Stimulated activated CD8-positive, alpha-beta memory T cell treated with anti-CD3 and anti-CD28 coated beads, Interleukin-4, amount 100 ng/mL, for 1 hour (primary cell): Measurements from ENCODE around the gene GLRA2.

Experiments used
- DNase-seq, 2 donors: peaks; one replicate each; pipeline ENCODE4 v3.0.0-alpha.2; 2020; ENCODE audit warnings: low read depth in 2 of 2, low spot score in 1 of 2

GLRA2 gene

GRCh38 chrX:14529290-14529989, at the start of gene GLRA2:
Gene GLRA2, plus strand, starts transcription at chrX:14529536. Its CDS starts 522 bp downstream, at chrX:14530058.
- no peak for DNase-seq

GRCh38 chrX:14489437-14489836, 39.9 kb upstream of the GLRA2 start:
- DNase-seq, result no peak

GRCh38 chrX:14491689-14492088, 37.6 kb upstream of the GLRA2 start:
- no peak for DNase-seq

GRCh38 chrX:14496674-14497073, 32.7 kb upstream of the GLRA2 start:
- no peak for DNase-seq

DNA sequence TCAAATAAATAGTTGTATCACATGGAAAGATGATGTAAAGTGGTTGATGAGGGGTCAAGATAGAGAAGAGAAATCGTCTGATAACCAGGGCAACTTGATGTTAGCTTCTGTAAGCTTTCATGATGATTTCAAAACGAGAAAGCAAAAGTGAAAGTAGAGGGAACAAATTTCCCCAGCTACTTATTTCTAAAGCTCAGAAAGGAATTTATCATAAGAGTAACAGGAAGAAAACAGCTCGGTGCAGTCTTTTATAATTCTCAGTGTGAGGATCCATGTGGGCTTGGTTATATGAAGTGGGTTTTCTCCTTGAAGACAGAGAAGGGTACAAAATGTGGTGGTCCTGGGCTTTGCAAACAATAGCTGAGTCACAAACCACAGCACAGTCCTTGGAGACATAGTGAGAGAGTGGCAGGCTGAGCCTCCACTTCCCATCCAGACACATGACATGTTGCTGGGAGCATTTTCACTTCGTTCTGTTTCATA, 32.1 kb upstream of the GLRA2 start:
- no peak for DNase-seq

- DNase-seq, result no peak
Measured at GRCh38 chrX:14501327-14501726, 28.0 kb upstream of the GLRA2 start.

GRCh38 chrX:14504960-14505538, 24.3 kb upstream of the GLRA2 start:
- no peak for DNase-seq

DNA sequence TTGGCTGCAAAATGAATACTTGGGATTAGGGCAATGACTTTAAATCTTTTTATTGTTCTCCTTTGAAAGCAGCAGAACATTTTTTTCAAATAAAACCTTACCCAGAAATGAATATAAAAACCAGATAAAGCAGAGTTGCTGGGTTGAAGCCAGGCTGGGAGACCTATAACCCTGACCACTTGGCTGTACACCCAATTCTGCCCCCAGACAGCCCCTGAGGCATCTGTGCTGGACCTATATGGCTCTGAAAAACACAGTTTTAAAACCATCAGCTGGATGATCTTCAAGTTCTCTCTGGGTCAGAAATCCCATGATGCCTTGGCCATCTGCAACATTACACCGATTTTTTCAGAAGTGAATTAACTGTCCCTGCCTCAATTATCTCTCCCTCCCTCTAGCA, 23.7 kb upstream of the GLRA2 start:
- DNase-seq, result no peak

- DNase-seq, result no peak
Measured at GRCh38 chrX:14506866-14507265, 22.5 kb upstream of the GLRA2 start.

DNA sequence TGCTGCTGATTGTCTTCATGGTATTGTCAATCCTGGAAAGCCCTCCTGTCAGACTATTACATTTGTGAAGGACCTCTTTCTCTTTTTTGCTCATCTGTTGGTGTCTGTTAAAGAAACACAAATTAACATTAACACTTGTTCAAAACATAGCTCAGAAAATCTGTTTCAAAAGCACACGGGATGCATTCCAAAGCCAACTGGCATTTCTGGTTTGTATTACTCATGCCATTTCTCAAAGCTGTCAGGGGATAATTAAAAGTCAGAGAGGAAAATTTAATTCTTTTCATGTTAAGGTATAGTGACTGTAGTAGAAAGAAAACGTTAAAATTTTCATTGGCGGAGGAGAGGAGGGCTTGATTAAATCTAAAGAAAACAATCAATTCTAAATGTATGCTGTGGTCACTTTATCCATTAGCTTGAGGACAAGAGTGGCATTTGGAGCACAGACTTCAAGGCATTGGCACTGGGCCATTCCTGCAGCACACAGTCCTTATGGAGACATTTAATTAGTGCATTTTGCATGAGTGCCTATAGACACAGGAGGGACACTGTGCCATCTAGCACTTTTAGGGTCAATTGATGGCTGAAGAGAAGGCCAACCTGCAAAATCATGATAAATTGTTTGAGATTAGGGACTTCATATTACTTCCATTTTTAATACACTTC, 21.2 kb upstream of the GLRA2 start:
- no peak for DNase-seq

DNA sequence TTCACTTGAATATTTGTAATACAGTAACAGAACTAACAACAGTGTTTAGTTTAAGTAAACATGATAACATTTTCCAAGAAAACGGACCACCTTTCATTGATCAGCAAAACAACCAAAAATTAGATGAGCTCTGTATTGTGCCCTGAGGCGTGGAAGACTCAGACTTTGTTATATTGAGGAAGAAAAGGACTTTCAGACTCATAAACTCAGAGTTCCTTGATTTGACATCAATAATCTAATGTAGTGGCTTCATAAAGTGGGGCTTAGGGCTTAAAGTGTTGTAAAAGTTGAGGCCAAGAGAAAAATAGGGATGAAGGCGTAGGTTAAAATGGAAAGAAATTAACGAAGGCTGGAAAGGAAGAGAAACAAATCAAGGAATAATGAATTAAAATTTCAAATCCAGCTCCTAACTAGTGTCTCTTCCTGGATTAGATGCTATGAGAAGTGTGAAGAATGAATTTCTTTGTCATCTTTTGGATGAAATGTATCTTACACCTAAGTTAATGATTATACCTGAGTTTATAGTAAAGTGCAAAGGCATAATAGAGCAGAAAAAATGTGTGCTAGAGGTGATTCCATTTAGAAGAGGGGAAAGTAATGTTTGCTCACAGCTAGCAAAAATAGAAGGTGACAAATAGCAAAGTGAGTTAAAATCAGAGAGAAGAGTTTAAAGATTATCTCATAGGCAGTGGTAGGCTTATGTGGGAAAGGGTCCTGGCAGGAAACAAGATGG, 19.8 kb upstream of the GLRA2 start:
- DNase-seq, result no peak

GRCh38 chrX:14528629-14529289, 577 bp upstream of the GLRA2 start:
- DNase-seq, result no peak

DNA sequence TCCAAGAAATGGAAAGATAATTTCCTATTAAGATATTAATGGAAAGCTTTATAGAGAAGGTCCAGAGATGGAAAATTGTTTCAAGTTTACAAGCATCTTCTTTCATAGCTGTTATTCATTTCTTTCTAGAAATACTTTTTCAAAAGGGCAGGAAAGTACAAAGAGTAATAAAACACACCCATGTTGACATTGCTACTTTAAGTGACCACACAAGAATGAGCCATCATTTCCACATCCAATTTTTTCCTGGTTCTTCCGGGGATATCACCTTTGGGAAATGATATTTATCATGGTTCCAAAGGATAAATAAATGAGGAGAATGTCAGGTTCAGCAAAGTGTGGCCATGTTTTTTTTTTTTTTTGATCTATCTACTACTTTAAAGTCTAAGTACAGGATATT, 4.5 kb downstream of the GLRA2 start:
- DNase-seq, result no peak

DNA sequence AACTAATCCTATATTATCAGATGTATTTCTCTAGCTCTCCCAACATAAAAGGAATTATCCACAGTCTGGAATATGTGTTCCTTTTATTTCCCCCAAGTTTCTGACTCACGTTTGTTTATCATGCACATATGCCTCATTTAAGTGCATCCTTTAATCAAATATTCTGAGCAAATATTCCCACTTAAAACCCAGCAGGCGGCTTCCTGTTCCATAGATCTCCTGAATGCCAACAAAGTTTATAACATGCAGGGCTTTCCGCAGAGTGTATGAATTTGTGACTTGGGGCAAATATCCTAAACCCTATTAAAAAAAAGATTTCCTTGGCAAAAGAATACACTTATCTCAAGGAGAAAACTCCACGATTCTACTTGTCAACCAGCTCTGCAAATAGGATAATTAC, 16.9 kb downstream of the GLRA2 start:
- no peak for DNase-seq

GRCh38 chrX:14554131-14554715, 24.9 kb downstream of the GLRA2 start:
- DNase-seq, result no peak

DNA sequence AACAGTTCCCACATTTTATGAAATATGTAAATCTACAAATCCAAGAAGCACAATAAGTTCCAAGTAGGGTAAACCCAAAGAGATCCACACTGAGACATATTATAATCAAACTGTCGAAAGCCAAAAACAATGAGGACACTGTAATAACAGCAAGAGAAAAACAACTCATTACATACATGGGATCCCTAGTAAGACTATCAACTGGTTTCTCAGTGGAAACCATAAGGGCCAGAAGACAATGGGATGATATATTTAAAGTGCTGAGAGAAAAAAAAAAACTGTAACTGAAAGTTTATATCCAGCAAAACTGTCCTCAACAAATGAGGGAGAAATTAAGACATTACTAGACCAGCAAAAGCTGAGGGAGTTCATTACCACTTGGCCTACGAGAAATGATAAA, 34.7 kb downstream of the GLRA2 start:
- DNase-seq, result no peak

GRCh38 chrX:14573161-14573560, 43.8 kb downstream of the GLRA2 start:
- no peak for DNase-seq

DNA sequence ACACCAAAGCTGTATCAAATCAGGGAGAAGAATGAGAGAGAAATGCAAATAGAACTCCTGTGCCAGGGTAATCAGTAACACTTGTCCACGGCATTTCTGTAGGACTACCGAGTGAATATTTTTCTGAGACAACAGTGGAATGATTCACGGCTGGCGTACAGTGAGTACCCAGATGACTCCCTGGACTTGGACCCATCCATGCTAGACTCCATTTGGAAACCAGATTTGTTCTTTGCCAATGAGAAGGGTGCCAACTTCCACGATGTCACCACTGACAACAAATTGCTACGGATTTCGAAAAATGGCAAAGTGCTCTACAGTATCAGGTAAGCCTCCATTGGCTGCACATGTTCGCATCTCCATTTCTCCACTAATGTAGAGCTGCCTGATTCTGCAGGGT, 51.7 kb downstream of the GLRA2 start:
- DNase-seq, result no peak

GRCh38 chrX:14584548-14584947, 55.2 kb downstream of the GLRA2 start:
- no peak for DNase-seq

GRCh38 chrX:14590216-14590615, 60.9 kb downstream of the GLRA2 start:
- DNase-seq, result no peak
